Liver (tissue), 9 donors: ENCODE measurements around the gene ITGBL1. TPM values are rescaled to one million over a fixed set of nuclear protein-coding genes. Genes with fewer than 3 reads are reported as not detected.

Experiments
- DNase-seq: peaks from one replicate; pipeline ENCODE4 v3.0.0-alpha.2; 2017; ENCODE audit warnings: low spot score
- H3K27ac ChIP-seq, 2 donors: one replicate each; pipeline ENCODE4 v1.7.0; 2013; ENCODE audit warnings: inconsistent platforms in 2 of 2, low read length in 2 of 2, control low read depth in 1 of 2, low read depth in 1 of 2, mild to moderate bottlenecking in 1 of 2
- H3K27me3 ChIP-seq, 4 donors: one replicate each; pipeline versions ENCODE4 v1.6.1 to v1.7.0; 2013; ENCODE audit warnings: low read length in 3 of 4, inconsistent platforms in 1 of 4, mild to moderate bottlenecking in 1 of 4, moderate library complexity in 1 of 4; ENCODE audit not compliant: control insufficient read depth in 4 of 4, insufficient read depth in 4 of 4
- H3K36me3 ChIP-seq, 4 donors: one replicate each; pipeline versions ENCODE4 v1.6.1 to v1.7.0; 2013; ENCODE audit warnings: low read length in 3 of 4, mild to moderate bottlenecking in 3 of 4, low read depth in 1 of 4, moderate library complexity in 1 of 4; ENCODE audit not compliant: control insufficient read depth in 4 of 4, insufficient read depth in 3 of 4
- H3K4me1 ChIP-seq, 4 donors: one replicate each; pipeline versions ENCODE4 v1.6.1 to v1.7.0; 2013; ENCODE audit warnings: low read length in 3 of 4, mild to moderate bottlenecking in 3 of 4, moderate library complexity in 1 of 4; ENCODE audit not compliant: control insufficient read depth in 4 of 4, insufficient read depth in 4 of 4
- H3K4me3 ChIP-seq, 3 donors: one replicate each; pipeline versions ENCODE4 v1.6.1 to v1.7.0; 2013; ENCODE audit warnings: low read length in 3 of 3, control low read depth in 1 of 3, low read depth in 1 of 3, mild to moderate bottlenecking in 1 of 3
- H3K9ac ChIP-seq, 2 donors: one replicate each; pipeline ENCODE4 v1.7.0; 2013; ENCODE audit warnings: low read length in 2 of 2, mild to moderate bottlenecking in 2 of 2, moderate library complexity in 2 of 2, control low read depth in 1 of 2, low read depth in 1 of 2
- H3K9me3 ChIP-seq, 4 donors: one replicate each; pipeline versions ENCODE4 v1.6.1 to v1.7.0; 2013; ENCODE audit warnings: low read length in 3 of 4; ENCODE audit not compliant: control insufficient read depth in 4 of 4
- FOXA1 ChIP-seq: IDR thresholded peaks from 2 replicates; pipeline ENCODE4 v1.6.1; 2016; ENCODE audit warnings: antibody characterized with exemption
- FOXA2 ChIP-seq: IDR thresholded peaks from 2 replicates; pipeline ENCODE4 v1.6.1; 2016; ENCODE audit warnings: antibody characterized with exemption
- HNF4A ChIP-seq, 2 donors: conservative IDR thresholded peaks; 2 replicates each; pipeline ENCODE4 v1.6.1; 2016; ENCODE audit warnings: antibody characterized with exemption in 2 of 2, mild to moderate bottlenecking in 2 of 2
- JUND ChIP-seq, 2 donors: IDR thresholded peaks; 2 replicates each; pipeline ENCODE4 v1.6.1; 2016; ENCODE audit warnings: antibody characterized with exemption in 2 of 2
- NR2F2 ChIP-seq: IDR thresholded peaks from 2 replicates; pipeline ENCODE4 v1.6.1; 2016; ENCODE audit warnings: antibody characterized with exemption
- RAD21 ChIP-seq, 2 donors: IDR thresholded peaks; 2 replicates each; pipeline ENCODE4 v1.6.1; 2016; ENCODE audit warnings: antibody characterized with exemption in 2 of 2, mild to moderate bottlenecking in 2 of 2
- RXRA ChIP-seq, 2 donors: IDR thresholded peaks; 2 replicates each; pipeline ENCODE4 v1.6.1; 2017 to 2018; ENCODE audit warnings: antibody characterized with exemption in 2 of 2, mild to moderate bottlenecking in 1 of 2
- SP1 ChIP-seq: IDR thresholded peaks from 2 replicates; pipeline ENCODE4 v1.6.1; 2018; ENCODE audit warnings: antibody characterized with exemption, mild to moderate bottlenecking
- TAF1 ChIP-seq: conservative IDR thresholded peaks from 2 replicates; pipeline ENCODE4 v1.6.1; 2016; ENCODE audit warnings: antibody characterized with exemption, mild to moderate bottlenecking
- YY1 ChIP-seq: IDR thresholded peaks from 2 replicates; pipeline ENCODE4 v1.6.1; 2016; ENCODE audit warnings: antibody characterized with exemption, mild to moderate bottlenecking
- WGBS: extraction: QIAGEN DNeasy Blood & Tissue Kit; methylation state at CpG from one replicate; pipeline ENCODE4 v1.1.7; 2013; 5-methylcytosine and 5-hydroxymethylcytosine counted together
- polyA plus RNA-seq, 2 donors: library from polyadenylated mRNA; stranded (reverse) in 1 of 2; unstranded in 1 of 2; fragments of 200-250 nt in 1 of 2; fragments of >200 nt in 1 of 2; fragmentation: Nextera tagmentation in 1 of 2; extraction: Ambion mirVana in 1 of 2; gene quantifications; one replicate each; pipeline versions ENCODE4 v1.2.1 to v1.2.3, GENCODE V29; 2013 to 2015
- total RNA-seq, 2 donors: library from RNA; depleted of rRNA; stranded (reverse); fragments of >200 nt; gene quantifications; one replicate each; pipeline ENCODE4 v1.2.3, GENCODE V29; 2014
- TF ChIP-seq, protein P1 (sequence below): fragments of 150-350 bp; IDR thresholded peaks from 2 replicates; pipeline ENCODE4 v1.5.1; 2017; ENCODE audit warnings: improper control_type of control experiment, low read depth, low read length; ENCODE audit not compliant: missing input control
- TF ChIP-seq, protein P2 (sequence below): IDR thresholded peaks from 2 replicates; pipeline ENCODE4 v1.6.1; 2016; ENCODE audit warnings: antibody characterized with exemption, mild to moderate bottlenecking
- TF ChIP-seq, protein P3 (sequence below): IDR thresholded peaks from 2 replicates; pipeline ENCODE4 v1.6.1; 2016; ENCODE audit warnings: antibody characterized with exemption
- donor health status: healthy.
- donor health status: healthy.
- donor health status: healthy.
- donor health status: healthy.
- donor health status: healthy.

The ITGBL1 gene
- total and polyA plus RNA-seq, 4 donors, result 0.28 to 2.2 (median 1.2) TPM

DNA sequence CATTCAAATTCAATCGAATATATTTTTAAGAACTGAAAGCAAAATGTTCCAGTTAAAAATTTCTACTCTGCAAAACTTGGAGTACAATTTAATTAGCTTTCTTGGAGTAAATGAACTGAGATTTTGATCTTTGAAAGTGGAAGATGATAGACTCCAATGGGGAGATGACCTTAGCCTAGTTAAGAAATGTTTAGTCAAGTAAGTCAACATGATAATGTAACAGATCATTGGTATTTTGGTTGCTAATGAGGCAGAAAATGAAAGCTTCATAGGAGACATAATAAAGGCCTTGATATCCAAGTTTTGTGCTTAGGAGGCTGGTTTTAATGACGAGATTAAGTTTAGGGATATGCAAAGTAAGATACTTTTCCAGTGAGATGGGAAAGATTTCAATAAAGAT lies 181.7 kb downstream of the ITGBL1 start (continued):
- TF ChIP-seq, protein P1, sequence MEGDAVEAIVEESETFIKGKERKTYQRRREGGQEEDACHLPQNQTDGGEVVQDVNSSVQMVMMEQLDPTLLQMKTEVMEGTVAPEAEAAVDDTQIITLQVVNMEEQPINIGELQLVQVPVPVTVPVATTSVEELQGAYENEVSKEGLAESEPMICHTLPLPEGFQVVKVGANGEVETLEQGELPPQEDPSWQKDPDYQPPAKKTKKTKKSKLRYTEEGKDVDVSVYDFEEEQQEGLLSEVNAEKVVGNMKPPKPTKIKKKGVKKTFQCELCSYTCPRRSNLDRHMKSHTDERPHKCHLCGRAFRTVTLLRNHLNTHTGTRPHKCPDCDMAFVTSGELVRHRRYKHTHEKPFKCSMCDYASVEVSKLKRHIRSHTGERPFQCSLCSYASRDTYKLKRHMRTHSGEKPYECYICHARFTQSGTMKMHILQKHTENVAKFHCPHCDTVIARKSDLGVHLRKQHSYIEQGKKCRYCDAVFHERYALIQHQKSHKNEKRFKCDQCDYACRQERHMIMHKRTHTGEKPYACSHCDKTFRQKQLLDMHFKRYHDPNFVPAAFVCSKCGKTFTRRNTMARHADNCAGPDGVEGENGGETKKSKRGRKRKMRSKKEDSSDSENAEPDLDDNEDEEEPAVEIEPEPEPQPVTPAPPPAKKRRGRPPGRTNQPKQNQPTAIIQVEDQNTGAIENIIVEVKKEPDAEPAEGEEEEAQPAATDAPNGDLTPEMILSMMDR, result no peak
- TF ChIP-seq YY1, result peak; percentile 25
- TF ChIP-seq RXRA (IDR thresholded peaks at IDR 0.05), result peak in 1 of 2 donors; percentile 19
- peak; percentile 6 to 10 for TF ChIP-seq HNF4A (conservative IDR thresholded peaks at IDR 0.05)

DNA sequence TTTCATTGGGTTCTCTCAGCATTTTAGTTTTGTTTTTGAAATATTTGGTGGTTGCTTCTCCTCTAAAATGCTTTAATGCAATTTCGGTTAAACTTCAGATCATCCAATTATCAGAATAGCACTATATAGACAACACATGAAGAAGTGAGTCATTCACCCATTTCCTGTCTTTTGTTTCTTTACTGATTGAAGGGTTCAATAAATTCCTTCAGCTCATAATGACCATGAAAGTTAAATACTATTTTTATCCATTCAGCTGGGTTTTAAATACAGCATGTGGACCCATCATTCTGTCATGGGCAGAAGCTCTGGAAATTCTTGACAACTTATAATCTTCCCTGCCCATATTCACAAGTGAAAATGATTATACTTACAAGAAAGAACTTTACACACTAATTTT lies 187.2 kb downstream of the ITGBL1 start:
- Histone ChIP-seq H3K9ac (no peak overlapping the region), H3K27ac (no peak overlapping the region), H3K36me3 (no peaks in the 10 kb centered on the region), H3K9me3 (no peaks in the 10 kb centered on the region), H3K27me3 (no peaks in the 10 kb centered on the region), H3K4me1 (peaks cover 0 to under 1% (median 0%) of the 10 kb centered on the region in 4 donors), H3K4me3 (no peak overlapping the region)
- TF ChIP-seq FOXA1, result no peak
- DNase-seq, result no peak
- 90% methylated on average over 1 of the region's 1 CpG for WGBS

DNA sequence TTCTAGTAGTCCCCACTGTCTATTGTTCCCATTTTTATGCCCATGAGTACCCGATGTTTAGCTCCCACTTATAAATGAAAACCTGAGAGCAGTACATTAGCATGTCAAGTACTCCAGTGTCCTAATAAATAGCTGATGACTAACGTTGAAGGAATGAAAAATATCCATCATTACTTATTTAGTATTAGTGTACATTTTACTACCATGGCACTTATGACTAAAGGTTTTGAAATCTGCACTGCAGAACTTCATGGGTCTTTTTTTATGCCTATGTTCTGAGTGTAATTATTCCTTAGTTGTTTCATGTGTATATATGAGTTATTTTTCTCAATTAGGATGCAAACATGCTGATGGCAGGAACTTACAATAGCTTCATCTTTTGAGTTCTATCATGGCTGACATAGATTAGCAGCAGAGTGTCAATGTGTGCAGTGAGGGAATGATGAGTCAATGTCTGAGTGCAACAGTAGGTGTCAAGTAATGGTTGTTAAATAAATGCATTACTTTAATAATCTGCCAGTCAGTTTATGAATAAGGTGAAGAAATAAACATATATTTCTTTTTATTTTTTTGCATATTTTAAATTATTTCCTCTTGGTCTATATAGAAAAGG lies 188.4 kb downstream of the ITGBL1 start:
- 76% methylated on average over 2 of the region's 2 CpGs for WGBS

DNA sequence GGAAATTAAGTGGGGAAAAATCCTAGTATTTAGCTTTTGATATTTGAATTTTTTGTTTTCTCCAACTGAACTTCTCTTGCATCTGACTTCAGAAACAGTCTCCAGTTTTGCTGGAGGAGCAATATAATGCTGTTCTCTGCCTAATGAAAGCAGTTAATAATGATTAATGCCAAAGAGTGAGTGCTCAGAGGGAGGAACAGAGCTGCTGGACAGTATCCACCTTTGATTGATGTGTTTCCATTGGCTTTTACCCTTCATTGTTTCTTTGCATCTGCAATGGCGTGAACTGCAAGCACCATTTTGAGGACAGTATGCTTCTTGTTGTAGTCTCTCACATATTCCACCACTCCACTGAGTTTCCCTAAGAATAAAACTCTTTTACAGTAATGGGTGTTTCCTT lies 193.4 kb downstream of the ITGBL1 start:
- peaks cover 0 to 4% (median 0%) of the 10 kb centered on the region in 4 donors for H3K4me1 ChIP-seq
- WGBS, result 90% methylated on average over 1 of the region's 1 CpG
- TF ChIP-seq NR2F2, result no peak
- no peak for TF ChIP-seq RXRA (IDR thresholded peaks at IDR 0.05)
- TF ChIP-seq, protein P2, sequence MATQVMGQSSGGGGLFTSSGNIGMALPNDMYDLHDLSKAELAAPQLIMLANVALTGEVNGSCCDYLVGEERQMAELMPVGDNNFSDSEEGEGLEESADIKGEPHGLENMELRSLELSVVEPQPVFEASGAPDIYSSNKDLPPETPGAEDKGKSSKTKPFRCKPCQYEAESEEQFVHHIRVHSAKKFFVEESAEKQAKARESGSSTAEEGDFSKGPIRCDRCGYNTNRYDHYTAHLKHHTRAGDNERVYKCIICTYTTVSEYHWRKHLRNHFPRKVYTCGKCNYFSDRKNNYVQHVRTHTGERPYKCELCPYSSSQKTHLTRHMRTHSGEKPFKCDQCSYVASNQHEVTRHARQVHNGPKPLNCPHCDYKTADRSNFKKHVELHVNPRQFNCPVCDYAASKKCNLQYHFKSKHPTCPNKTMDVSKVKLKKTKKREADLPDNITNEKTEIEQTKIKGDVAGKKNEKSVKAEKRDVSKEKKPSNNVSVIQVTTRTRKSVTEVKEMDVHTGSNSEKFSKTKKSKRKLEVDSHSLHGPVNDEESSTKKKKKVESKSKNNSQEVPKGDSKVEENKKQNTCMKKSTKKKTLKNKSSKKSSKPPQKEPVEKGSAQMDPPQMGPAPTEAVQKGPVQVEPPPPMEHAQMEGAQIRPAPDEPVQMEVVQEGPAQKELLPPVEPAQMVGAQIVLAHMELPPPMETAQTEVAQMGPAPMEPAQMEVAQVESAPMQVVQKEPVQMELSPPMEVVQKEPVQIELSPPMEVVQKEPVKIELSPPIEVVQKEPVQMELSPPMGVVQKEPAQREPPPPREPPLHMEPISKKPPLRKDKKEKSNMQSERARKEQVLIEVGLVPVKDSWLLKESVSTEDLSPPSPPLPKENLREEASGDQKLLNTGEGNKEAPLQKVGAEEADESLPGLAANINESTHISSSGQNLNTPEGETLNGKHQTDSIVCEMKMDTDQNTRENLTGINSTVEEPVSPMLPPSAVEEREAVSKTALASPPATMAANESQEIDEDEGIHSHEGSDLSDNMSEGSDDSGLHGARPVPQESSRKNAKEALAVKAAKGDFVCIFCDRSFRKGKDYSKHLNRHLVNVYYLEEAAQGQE, result no peak
- TF ChIP-seq, protein P3, sequence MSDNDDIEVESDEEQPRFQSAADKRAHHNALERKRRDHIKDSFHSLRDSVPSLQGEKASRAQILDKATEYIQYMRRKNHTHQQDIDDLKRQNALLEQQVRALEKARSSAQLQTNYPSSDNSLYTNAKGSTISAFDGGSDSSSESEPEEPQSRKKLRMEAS, result no peak

More for the DNA sequence above, 188.4 kb downstream of the ITGBL1 start:
- Histone ChIP-seq H3K27me3 (no peaks in the 10 kb centered on the region), H3K9me3 (no peaks in the 10 kb centered on the region), H3K4me3 (no peak overlapping the region), H3K27ac (no peak overlapping the region), H3K36me3 (no peaks in the 10 kb centered on the region), H3K9ac (no peak overlapping the region), H3K4me1 (no peaks in the 10 kb centered on the region)
- TF ChIP-seq SP1 (no peak), RAD21 (IDR thresholded peaks at IDR 0.05) (no peak), FOXA2 (no peak), JUND (IDR thresholded peaks at IDR 0.05) (no peak), TAF1 (no peak)
- no peak for DNase-seq

More for the DNA sequence above, 193.4 kb downstream of the ITGBL1 start:
- DNase-seq, result no peak
- Histone ChIP-seq H3K9me3 (no peaks in the 10 kb centered on the region), H3K36me3 (no peaks in the 10 kb centered on the region), H3K27me3 (no peaks in the 10 kb centered on the region), H3K9ac (no peak overlapping the region), H3K27ac (no peak overlapping the region), H3K4me3 (no peak overlapping the region)
